HepG2 (cell line): ENCODE data around the gene CDO1. TPM values are rescaled to one million over a fixed set of nuclear protein-coding genes. Genes with fewer than 3 reads are reported as not detected.

Experiments
- AGO2 ChIP-seq: fragments of 200-400 bp; formaldehyde crosslinking; optimal IDR thresholded peaks from 2 replicates; pipeline ENCODE3; 2017; ENCODE audit warnings: mild to moderate bottlenecking, low read depth, low read length, moderate library complexity
- BHLHE40 ChIP-seq: IDR thresholded peaks from 2 replicates; pipeline ENCODE4 v1.6.1; 2011; ENCODE audit warnings: low read length, improper control_type of control experiment
- CBX1 ChIP-seq: IDR thresholded peaks from one replicate; pipeline ENCODE4 v1.6.1; 2016; ENCODE audit warnings: antibody characterized with exemption, low read depth
- CERS6 ChIP-seq: sonication (generic); formaldehyde crosslinking; IDR thresholded peaks from 2 replicates; pipeline ENCODE4 v1.5.0; 2020; ENCODE audit warnings: missing genetic modification reagents
- CHCHD3 ChIP-seq: sonication (generic); formaldehyde crosslinking; IDR thresholded peaks from 2 replicates; pipeline ENCODE4 v1.8.0; 2022; ENCODE audit warnings: mild to moderate bottlenecking, missing genetic modification reagents, moderate library complexity
- DR1 ChIP-seq: sonication (generic); formaldehyde crosslinking; IDR thresholded peaks from 2 replicates; pipeline ENCODE4 v1.8.0; 2021; ENCODE audit warnings: mild to moderate bottlenecking, missing genetic modification reagents, inconsistent platforms
- GABPB1 ChIP-seq: IDR thresholded peaks from 2 replicates; pipeline ENCODE4 v1.6.1; 2016; ENCODE audit warnings: mild to moderate bottlenecking, missing genetic modification reagents, moderate library complexity, missing compliant biosample characterization
- HIVEP1 ChIP-seq: sonication (generic); formaldehyde crosslinking; IDR thresholded peaks from 2 replicates; pipeline ENCODE4 v1.4.0; 2020; ENCODE audit warnings: mild to moderate bottlenecking, missing genetic modification reagents
- IRF9 ChIP-seq: sonication (generic); formaldehyde crosslinking; IDR thresholded peaks from 2 replicates; pipeline ENCODE4 v1.8.0; 2022; ENCODE audit warnings: missing genetic modification reagents, mild to moderate bottlenecking, borderline replicate concordance
- IRX3 ChIP-seq: sonication (generic); formaldehyde crosslinking; IDR thresholded peaks from 2 replicates; pipeline ENCODE4 v1.8.1; 2023; ENCODE audit warnings: mild to moderate bottlenecking, low read depth, missing genetic modification reagents, borderline replicate concordance
- JUNB ChIP-seq: sonication (generic); formaldehyde crosslinking; IDR thresholded peaks from 2 replicates; pipeline ENCODE4 v1.8.0; 2022; ENCODE audit warnings: missing genetic modification reagents, mild to moderate bottlenecking, borderline replicate concordance
- KDM2A ChIP-seq: sonication (generic); formaldehyde crosslinking; IDR thresholded peaks from 2 replicates; pipeline ENCODE4 v1.4.0; 2020; ENCODE audit warnings: low read depth, missing genetic modification reagents, borderline replicate concordance
- MAFG ChIP-seq: sonication (generic); formaldehyde crosslinking; IDR thresholded peaks from 2 replicates; pipeline ENCODE4 v1.5.1; 2020; ENCODE audit warnings: mild to moderate bottlenecking, missing genetic modification reagents
- MIXL1 ChIP-seq: IDR thresholded peaks from 2 replicates; pipeline ENCODE4 v1.6.1; 2016
- MXI1 ChIP-seq: IDR thresholded peaks from 3 replicates; pipeline ENCODE4 v1.6.1; 2012; ENCODE audit warnings: low read depth, low read length, inconsistent platforms, borderline replicate concordance
- RFXAP ChIP-seq: sonication (generic); formaldehyde crosslinking; IDR thresholded peaks from 2 replicates; pipeline ENCODE4 v1.4.0; 2020; ENCODE audit warnings: missing genetic modification reagents, borderline replicate concordance
- TAF1 ChIP-seq: sonication (generic); formaldehyde crosslinking; IDR thresholded peaks from 2 replicates; pipeline ENCODE4 v1.4.0; 2020; ENCODE audit warnings: missing genetic modification reagents
- TGIF2 ChIP-seq: IDR thresholded peaks from 2 replicates; pipeline ENCODE4 v1.6.1; 2016; ENCODE audit warnings: control low read depth, missing compliant biosample characterization
- XBP1 ChIP-seq: sonication (generic); formaldehyde crosslinking; IDR thresholded peaks from 2 replicates; pipeline ENCODE4 v1.5.0; 2020; ENCODE audit warnings: missing genetic modification reagents
- ZFP36 ChIP-seq: fragments of 150-350 bp; IDR thresholded peaks from 2 replicates; pipeline ENCODE4 v1.6.1; 2018; ENCODE audit warnings: borderline replicate concordance, low read length, low read depth; ENCODE audit not compliant: partially characterized antibody
- ZFP41 ChIP-seq: sonication (generic); formaldehyde crosslinking; IDR thresholded peaks from 2 replicates; pipeline ENCODE4 v1.4.0; 2020; ENCODE audit warnings: mild to moderate bottlenecking, missing genetic modification reagents, borderline replicate concordance
- ZNF138 ChIP-seq: sonication (generic); formaldehyde crosslinking; IDR thresholded peaks from 2 replicates; pipeline ENCODE4 v1.5.0; 2020; ENCODE audit warnings: mild to moderate bottlenecking, low read depth, missing genetic modification reagents
- ZNF280B ChIP-seq: sonication (generic); formaldehyde crosslinking; IDR thresholded peaks from 2 replicates; pipeline ENCODE4 v1.5.0; 2020; ENCODE audit warnings: missing genetic modification reagents, mild to moderate bottlenecking, borderline replicate concordance
- ZNF530 ChIP-seq: sonication (generic); formaldehyde crosslinking; IDR thresholded peaks from 2 replicates; pipeline ENCODE4 v1.5.0; 2020; ENCODE audit warnings: low read depth, mild to moderate bottlenecking, missing genetic modification reagents
- ZNF569 ChIP-seq: sonication (generic); formaldehyde crosslinking; IDR thresholded peaks from 2 replicates; pipeline ENCODE4 v1.5.0; 2020; ENCODE audit warnings: mild to moderate bottlenecking, missing genetic modification reagents, moderate library complexity, borderline replicate concordance
- ZNF841 ChIP-seq: sonication (generic); formaldehyde crosslinking; IDR thresholded peaks from 2 replicates; pipeline ENCODE4 v1.8.1; 2023; ENCODE audit warnings: missing genetic modification reagents, borderline replicate concordance
- ZSCAN22 ChIP-seq: sonication (generic); formaldehyde crosslinking; IDR thresholded peaks from 2 replicates; pipeline ENCODE4 v1.4.0; 2020; ENCODE audit warnings: mild to moderate bottlenecking, missing genetic modification reagents
- polyA plus RNA-seq, 8 experiments: library from polyadenylated mRNA; depleted of rRNA in 3 of 8; stranded (reverse) in 7 of 8; unstranded in 1 of 8; fragments of >200 nt; fragmentation: Illumina TruSeq in 4 of 8; extraction: Trizol in 4 of 8; gene quantifications; 2 replicates each; pipeline versions ENCODE4 v1.2.1 to v1.2.3, GENCODE V29; 2011 to 2016; ENCODE audit warnings: low read depth in 4 of 8, missing spikeins in 1 of 8, mixed read lengths in 1 of 8; ENCODE audit not compliant: insufficient read depth in 1 of 8
- total RNA-seq, 5 experiments: library from RNA; depleted of rRNA; stranded (reverse); fragments of >200 nt; fragmentation: Illumina TruSeq; extraction: Trizol; gene quantifications; 2 replicates each; pipeline ENCODE4 v1.2.3, GENCODE V29; 2016; ENCODE audit warnings: low read depth in 1 of 5

Gene CDO1
- total and polyA plus RNA-seq, 2 of the 13 experiments (the other 11 are each of a cell fraction or from before 2014, with no cell fraction given) = 3.2 to 4.4 TPM

- TF ChIP-seq CHCHD3 (CRISPR knock-in tag) = no peak
- no peak for TF ChIP-seq ZFP36
- TF ChIP-seq CERS6 (CRISPR knock-in tag) = no peak
- no peak for TF ChIP-seq DR1
- no peak for TF ChIP-seq ZNF280B (CRISPR knock-in tag)
- no peak for TF ChIP-seq GABPB1 (CRISPR knock-in tag)
- TF ChIP-seq ZNF569 (CRISPR knock-in tag) = no peak
- no peak for TF ChIP-seq RFXAP
- TF ChIP-seq IRX3 = no peak; the same call in 1 of the 2 replicates
- no peak for TF ChIP-seq TAF1
- TF ChIP-seq ZSCAN22 (CRISPR knock-in tag) = no peak
- TF ChIP-seq ZFP41 (CRISPR knock-in tag) = no peak
- peak; percentile 68; the same call in 1 of the 3 replicates for TF ChIP-seq MXI1
- no peak for TF ChIP-seq MAFG (CRISPR knock-in tag)
- TF ChIP-seq AGO2 = peak; percentile 72
- TF ChIP-seq ZNF841 = no peak
- TF ChIP-seq JUNB = no peak
- no peak for TF ChIP-seq KDM2A (CRISPR knock-in tag)
- no peak for TF ChIP-seq CBX1
- 0 out of 2 replicates have a peak, but pooled peaks have one; percentile 52 for TF ChIP-seq ZNF138 (CRISPR knock-in tag)
- TF ChIP-seq XBP1 = no peak
- no peak for TF ChIP-seq HIVEP1 (CRISPR knock-in tag)
- no peak for TF ChIP-seq MIXL1 (CRISPR knock-in tag)
- TF ChIP-seq TGIF2 (CRISPR knock-in tag) = peak; percentile 21; the same call in 1 of the 2 replicates
- TF ChIP-seq IRF9 (CRISPR knock-in tag) = no peak
- TF ChIP-seq ZNF530 = no peak
- no peak for TF ChIP-seq BHLHE40
These were observed 25.9 kb upstream of the CDO1 start (continued) for GRCh38 chr5:115842089-115842935.
